Neural progenitor cell (in vitro differentiated cells): ENCODE data around the gene CELSR2.

Source experiments
- CTCF ChIP-seq: fragments of 200-600 bp; sonication (generic); IDR thresholded peaks from 2 replicates; pipeline ENCODE4 v1.5.1; 2017; ENCODE audit warnings: antibody characterized with exemption, mild to moderate bottlenecking
- EZH2 ChIP-seq: fragments of 200-600 bp; sonication (generic); IDR thresholded peaks from 2 replicates; pipeline ENCODE4 v1.6.1; 2017; ENCODE audit warnings: antibody characterized with exemption, mild to moderate bottlenecking, moderate library complexity

- TF ChIP-seq CTCF (no peak), EZH2 (no peak)
These were observed 47.4 kb downstream of the CELSR2 start for GRCh38 chr1:109296782-109297181.
